ENCODE measurements around the gene GNG8. TPM values are rescaled to one million over a fixed set of nuclear protein-coding genes. Genes with fewer than 3 reads are reported as not detected.
A peak's percentile ranks its signal among the peaks of the same experiment; 100 is the strongest.

GNG8 gene
- total RNA-seq, 2 donors from 2014 or later = not detected

DNA sequence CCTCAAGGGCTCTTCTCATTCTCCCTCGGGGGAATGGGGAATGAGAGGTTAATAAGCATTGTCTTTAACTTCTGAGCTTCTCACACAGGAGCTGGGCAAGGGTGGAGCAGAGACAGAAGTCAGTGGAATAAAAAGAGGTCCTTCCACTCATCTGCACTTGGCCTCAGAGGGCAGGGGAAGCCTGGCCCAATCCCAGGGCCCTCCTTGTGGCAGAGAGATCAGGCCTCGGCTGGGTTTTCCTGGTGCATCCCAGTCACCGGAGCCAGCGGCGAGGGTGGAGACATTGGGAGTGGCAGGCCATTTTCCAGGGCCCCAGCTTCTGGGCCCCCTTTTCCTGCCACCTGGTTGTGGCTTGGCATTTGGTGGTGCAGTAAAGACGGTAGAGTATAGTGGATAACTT is 24.2 kb downstream of the GNG8 start:
- peaks cover 39% of the 10 kb centered on the region for H3K36me3 Mint-ChIP-seq (ENCODE audit: low read depth)
- H3K27ac Mint-ChIP-seq = no peak overlapping the region
- peak; percentile 37 for DNase-seq
- TF ChIP-seq, protein P1, sequence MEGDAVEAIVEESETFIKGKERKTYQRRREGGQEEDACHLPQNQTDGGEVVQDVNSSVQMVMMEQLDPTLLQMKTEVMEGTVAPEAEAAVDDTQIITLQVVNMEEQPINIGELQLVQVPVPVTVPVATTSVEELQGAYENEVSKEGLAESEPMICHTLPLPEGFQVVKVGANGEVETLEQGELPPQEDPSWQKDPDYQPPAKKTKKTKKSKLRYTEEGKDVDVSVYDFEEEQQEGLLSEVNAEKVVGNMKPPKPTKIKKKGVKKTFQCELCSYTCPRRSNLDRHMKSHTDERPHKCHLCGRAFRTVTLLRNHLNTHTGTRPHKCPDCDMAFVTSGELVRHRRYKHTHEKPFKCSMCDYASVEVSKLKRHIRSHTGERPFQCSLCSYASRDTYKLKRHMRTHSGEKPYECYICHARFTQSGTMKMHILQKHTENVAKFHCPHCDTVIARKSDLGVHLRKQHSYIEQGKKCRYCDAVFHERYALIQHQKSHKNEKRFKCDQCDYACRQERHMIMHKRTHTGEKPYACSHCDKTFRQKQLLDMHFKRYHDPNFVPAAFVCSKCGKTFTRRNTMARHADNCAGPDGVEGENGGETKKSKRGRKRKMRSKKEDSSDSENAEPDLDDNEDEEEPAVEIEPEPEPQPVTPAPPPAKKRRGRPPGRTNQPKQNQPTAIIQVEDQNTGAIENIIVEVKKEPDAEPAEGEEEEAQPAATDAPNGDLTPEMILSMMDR (conservative IDR thresholded peaks at IDR 0.05) = no peak
- Histone ChIP-seq H3K27me3 (ENCODE audit: control insufficient read depth, insufficient read depth, low read length, poor library complexity, severe bottlenecking) (no peaks in the 10 kb centered on the region), H3K9ac (ENCODE audit: extremely low read depth, low read length, poor library complexity, severe bottlenecking) (no peak overlapping the region), H3K9me3 (ENCODE audit: control insufficient read depth, low read length) (no peaks in the 10 kb centered on the region), H3K27ac (ENCODE audit: low read depth, low read length) (no peak overlapping the region), H3K36me3 (ENCODE audit: control insufficient read depth, insufficient read depth, low read length) (peaks cover 29% of the 10 kb centered on the region), H3K4me1 (ENCODE audit: control insufficient read depth, insufficient read depth, low read length) (no peaks in the 10 kb centered on the region), H3K4me3 (ENCODE audit: low read length) (no peak overlapping the region)
- no peaks in the 10 kb centered on the region for H3K27me3 Mint-ChIP-seq (ENCODE audit: insufficient read depth)
- H3K4me3 Mint-ChIP-seq = no peak overlapping the region
- WGBS, 2 experiments (ENCODE audit: insufficient coverage in 1 of 2, insufficient read length in 1 of 2) = 93 to 95% methylated on average over 5 to 6 of the region's 6 CpGs
- no peaks in the 10 kb centered on the region for H3K9me3 Mint-ChIP-seq
- H3K4me1 Mint-ChIP-seq = no peaks in the 10 kb centered on the region

DNA sequence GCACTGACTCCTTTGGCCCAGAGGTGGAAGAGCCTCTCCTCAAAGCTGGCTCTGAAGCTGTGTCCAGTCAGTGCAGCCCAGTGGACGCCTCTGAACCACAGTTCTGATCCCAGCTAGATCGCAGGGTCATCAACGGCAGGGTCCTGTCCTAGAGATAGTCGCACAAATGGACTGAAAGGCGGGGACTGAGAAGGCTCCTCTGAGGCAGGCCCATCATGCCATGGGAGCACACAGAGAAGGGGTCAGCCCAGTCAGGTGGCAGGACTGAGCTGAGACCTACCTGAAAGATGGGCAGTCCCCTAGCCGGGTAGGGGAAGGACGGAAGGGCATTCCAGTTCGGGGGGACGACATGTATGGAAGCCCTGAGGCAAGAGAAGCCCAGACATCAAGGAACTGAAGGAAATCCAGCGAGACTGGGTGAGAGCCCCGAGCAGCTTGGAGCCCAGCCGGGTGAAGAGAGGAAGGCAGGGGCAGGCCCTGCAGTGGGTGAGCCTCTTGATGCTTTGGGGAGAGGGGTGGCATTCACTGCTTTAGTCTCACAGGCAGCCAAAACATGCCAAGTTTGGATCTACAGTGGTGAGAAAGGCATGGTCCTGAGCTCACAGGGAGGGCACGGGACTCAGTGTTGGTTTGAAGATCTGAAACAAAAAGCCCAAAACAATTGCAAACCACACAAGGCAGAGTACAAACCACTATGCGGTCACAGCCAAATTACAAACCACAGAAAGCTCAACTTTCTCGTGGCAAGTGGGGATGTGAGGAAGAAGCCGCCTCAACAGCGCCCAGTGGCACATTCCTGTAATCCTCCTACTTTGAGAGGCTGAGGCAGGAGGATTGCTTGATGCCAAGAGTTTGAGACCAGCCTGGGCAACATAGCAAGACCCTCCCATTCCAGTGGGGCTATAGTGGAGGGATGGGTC is 24.9 kb downstream of the GNG8 start:
- Mint-ChIP-seq H3K27me3 (ENCODE audit: insufficient read depth) (no peaks in the 10 kb centered on the region), H3K9me3 (no peaks in the 10 kb centered on the region), H3K4me3 (no peak overlapping the region), H3K4me1 (no peaks in the 10 kb centered on the region), H3K27ac (peak overlapping the region; percentile 14), H3K36me3 (ENCODE audit: low read depth) (peaks cover 46% of the 10 kb centered on the region)
- 90 to 96% methylated on average over 15 to 17 of the region's 17 CpGs for WGBS, 2 experiments (ENCODE audit: insufficient coverage in 1 of 2, insufficient read length in 1 of 2)
- Histone ChIP-seq H3K27me3 (ENCODE audit: control insufficient read depth, insufficient read depth, low read length, poor library complexity, severe bottlenecking) (no peaks in the 10 kb centered on the region), H3K9ac (ENCODE audit: extremely low read depth, low read length, poor library complexity, severe bottlenecking) (no peak overlapping the region), H3K9me3 (ENCODE audit: control insufficient read depth, low read length) (no peaks in the 10 kb centered on the region), H3K36me3 (ENCODE audit: control insufficient read depth, insufficient read depth, low read length) (peaks cover 36% of the 10 kb centered on the region), H3K4me1 (ENCODE audit: control insufficient read depth, insufficient read depth, low read length) (no peaks in the 10 kb centered on the region), H3K27ac (ENCODE audit: low read depth, low read length) (no peak overlapping the region), H3K4me3 (ENCODE audit: low read length) (no peak overlapping the region)
- TF ChIP-seq, protein P1 (conservative IDR thresholded peaks at IDR 0.05) = no peak
- DNase-seq = no peak

DNA sequence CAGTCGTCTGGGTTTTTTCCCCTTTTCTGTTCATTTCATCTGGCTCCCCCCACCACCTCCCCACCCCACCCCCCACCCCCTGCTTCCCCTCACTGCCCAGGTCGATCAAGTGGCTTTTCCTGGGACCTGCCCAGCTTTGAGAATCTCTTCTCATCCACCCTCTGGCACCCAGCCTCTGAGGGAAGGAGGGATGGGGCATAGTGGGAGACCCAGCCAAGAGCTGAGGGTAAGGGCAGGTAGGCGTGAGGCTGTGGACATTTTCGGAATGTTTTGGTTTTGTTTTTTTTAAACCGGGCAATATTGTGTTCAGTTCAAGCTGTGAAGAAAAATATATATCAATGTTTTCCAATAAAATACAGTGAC is 25.6 kb downstream of the GNG8 start:
- Mint-ChIP-seq H3K9me3 (no peaks in the 10 kb centered on the region), H3K36me3 (ENCODE audit: low read depth) (peaks cover 51% of the 10 kb centered on the region), H3K4me1 (no peaks in the 10 kb centered on the region), H3K27ac (peak overlapping the region; percentile 14), H3K4me3 (no peak overlapping the region), H3K27me3 (ENCODE audit: insufficient read depth) (no peaks in the 10 kb centered on the region)
- Histone ChIP-seq H3K4me1 (ENCODE audit: control insufficient read depth, insufficient read depth, low read length) (no peaks in the 10 kb centered on the region), H3K27me3 (ENCODE audit: control insufficient read depth, insufficient read depth, low read length, poor library complexity, severe bottlenecking) (no peaks in the 10 kb centered on the region), H3K9me3 (ENCODE audit: control insufficient read depth, low read length) (no peaks in the 10 kb centered on the region), H3K27ac (ENCODE audit: low read depth, low read length) (no peak overlapping the region), H3K4me3 (ENCODE audit: low read length) (no peak overlapping the region), H3K9ac (ENCODE audit: extremely low read depth, low read length, poor library complexity, severe bottlenecking) (no peak overlapping the region), H3K36me3 (ENCODE audit: control insufficient read depth, insufficient read depth, low read length) (peaks cover 43% of the 10 kb centered on the region)
- TF ChIP-seq, protein P1 (conservative IDR thresholded peaks at IDR 0.05) = no peak
- 90% methylated on average over 4 of the region's 5 CpGs; no CpG with 5 or more reads in 1 of the 2 experiments for WGBS, 2 experiments (ENCODE audit: insufficient coverage in 1 of 2, insufficient read length in 1 of 2)
- no peak for DNase-seq

All from endodermal cell (in vitro differentiated cells).